Measurements from ENCODE around the gene LOXL3. TPM values are rescaled to one million over a fixed set of nuclear protein-coding genes. Genes with fewer than 3 reads are reported as not detected.

Gene LOXL3
- total RNA-seq, 1 experiment from 2014 or later: 5.8 TPM

DNA sequence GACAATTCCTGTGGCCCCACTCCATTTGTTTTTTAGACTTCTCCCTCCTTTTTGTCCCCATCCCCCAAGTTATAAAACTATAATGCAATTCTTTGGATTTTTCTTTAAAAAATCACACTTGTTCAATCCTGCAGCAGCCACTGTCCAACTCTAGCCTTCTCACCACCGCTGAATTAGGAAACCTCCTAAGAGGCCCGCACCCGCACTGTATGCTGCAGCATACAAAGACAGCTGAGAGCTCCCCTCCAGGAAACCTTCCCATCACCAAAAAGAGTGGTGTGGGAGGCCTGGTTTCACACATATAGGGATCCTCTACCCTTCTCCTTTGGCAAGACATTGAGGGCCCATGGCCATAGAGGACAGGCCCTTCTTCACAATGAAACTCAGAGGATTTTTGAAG, 49.2 kb downstream of the LOXL3 start:
- H3K9me2 ChIP-seq (replicated peaks; ENCODE audit: low read length): no peaks in the 10 kb centered on the region
- no peaks in the 10 kb centered on the region for H3F3A ChIP-seq (ENCODE audit: low read length, unreplicated experiment)
- no TSS peak for BruUV-seq (replicated peaks)
- peaks cover 7% of the 10 kb centered on the region for H3K36me3 ChIP-seq (ENCODE audit: low read depth, low read length)
- CTCF ChIA-PET: no interaction called here
- TF ChIP-seq EZH2 (IDR thresholded peaks at IDR 0.05; ENCODE audit: low read length, unreplicated experiment): no peak
- TF ChIP-seq EZH2phosphoT487 (IDR thresholded peaks at IDR 0.05; ENCODE audit: borderline replicate concordance, low read length): no peak
- TF ChIP-seq, protein P1, sequence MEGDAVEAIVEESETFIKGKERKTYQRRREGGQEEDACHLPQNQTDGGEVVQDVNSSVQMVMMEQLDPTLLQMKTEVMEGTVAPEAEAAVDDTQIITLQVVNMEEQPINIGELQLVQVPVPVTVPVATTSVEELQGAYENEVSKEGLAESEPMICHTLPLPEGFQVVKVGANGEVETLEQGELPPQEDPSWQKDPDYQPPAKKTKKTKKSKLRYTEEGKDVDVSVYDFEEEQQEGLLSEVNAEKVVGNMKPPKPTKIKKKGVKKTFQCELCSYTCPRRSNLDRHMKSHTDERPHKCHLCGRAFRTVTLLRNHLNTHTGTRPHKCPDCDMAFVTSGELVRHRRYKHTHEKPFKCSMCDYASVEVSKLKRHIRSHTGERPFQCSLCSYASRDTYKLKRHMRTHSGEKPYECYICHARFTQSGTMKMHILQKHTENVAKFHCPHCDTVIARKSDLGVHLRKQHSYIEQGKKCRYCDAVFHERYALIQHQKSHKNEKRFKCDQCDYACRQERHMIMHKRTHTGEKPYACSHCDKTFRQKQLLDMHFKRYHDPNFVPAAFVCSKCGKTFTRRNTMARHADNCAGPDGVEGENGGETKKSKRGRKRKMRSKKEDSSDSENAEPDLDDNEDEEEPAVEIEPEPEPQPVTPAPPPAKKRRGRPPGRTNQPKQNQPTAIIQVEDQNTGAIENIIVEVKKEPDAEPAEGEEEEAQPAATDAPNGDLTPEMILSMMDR (conservative IDR thresholded peaks at IDR 0.05; ENCODE audit: low read depth, low read length): no peak
- no peaks in the 10 kb centered on the region for H4K20me1 ChIP-seq (ENCODE audit: low read length)
- no peak overlapping the region; the same call in 1 of the 2 replicates for H3K4me2 ChIP-seq (ENCODE audit: low read length)
- ATAC-seq (no peak), DNase-seq (no peak)
- intact Hi-C loops (cut with micrococcal nuclease): no loop called here
- H3K27me3 ChIP-seq (ENCODE audit: low read length): no peaks in the 10 kb centered on the region
- H2AFZ ChIP-seq (ENCODE audit: low read length): no peak overlapping the region
- peaks cover 22% of the 10 kb centered on the region for H3K79me2 ChIP-seq (ENCODE audit: low read length)
- H3K9me3 ChIP-seq (ENCODE audit: low read length): no peaks in the 10 kb centered on the region
- H3K27ac ChIP-seq (ENCODE audit: low read length): no peak overlapping the region
- no peak overlapping the region for H3K9ac ChIP-seq (ENCODE audit: low read length)
- peaks cover 18% of the 10 kb centered on the region for H3K4me1 ChIP-seq (ENCODE audit: insufficient read depth, low read length)
- POLR2A ChIA-PET (ENCODE audit: unreplicated experiment): no interaction called here
- no peak overlapping the region for H3K4me3 ChIP-seq (ENCODE audit: low read length)

DNA sequence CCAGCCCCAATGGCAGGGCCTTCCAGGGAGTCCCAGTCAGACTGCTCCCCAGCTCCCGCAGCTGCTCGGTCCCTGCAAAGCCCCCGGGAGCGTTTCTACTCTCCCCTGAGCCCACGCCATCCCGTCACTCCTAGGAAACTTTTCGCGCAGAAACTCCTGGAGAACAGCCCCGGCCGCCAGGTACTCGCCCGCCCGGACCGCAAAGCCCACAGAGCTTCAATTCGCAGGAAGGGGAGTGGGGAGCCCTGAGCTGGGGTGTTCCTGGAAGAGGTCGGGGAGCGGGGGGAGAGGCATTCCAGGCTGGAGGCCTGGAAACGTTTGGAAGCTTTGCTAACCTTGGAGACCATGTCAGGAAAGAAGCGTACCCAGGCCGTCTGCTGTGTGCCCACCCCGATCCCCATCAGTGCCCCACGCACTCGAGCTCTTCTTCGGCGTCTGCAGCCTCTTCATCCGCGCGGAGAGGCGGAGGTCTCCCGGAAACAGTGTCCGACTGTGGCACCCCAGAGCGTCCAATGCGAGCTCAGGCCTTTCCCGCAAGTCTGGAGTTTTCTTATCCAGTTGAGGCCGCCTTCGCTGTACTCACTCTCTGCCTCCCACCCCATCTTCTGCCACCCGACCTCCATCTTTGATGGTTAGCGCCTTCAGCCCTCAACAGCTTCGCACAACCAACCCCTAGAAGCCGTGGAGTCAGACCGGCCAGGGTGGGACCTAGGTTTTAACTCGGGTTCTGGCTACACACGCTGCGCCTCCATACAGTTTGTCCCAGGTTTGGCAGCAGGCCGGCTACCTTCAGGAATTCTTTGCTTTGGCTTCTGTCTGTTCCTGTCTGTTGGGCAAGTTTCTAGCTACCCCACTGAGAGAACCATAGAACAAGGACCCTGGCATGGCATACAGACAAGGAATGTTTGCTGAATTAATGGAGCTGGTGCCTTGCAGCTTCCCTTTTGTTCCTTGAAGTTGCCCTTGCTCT, 50.0 kb downstream of the LOXL3 start:
- CTCF ChIA-PET: no interaction called here

More for the DNA sequence above, 50.0 kb downstream of the LOXL3 start:
- Histone ChIP-seq H3F3A (ENCODE audit: low read length, unreplicated experiment) (no peaks in the 10 kb centered on the region), H3K4me3 (ENCODE audit: low read length) (no peak overlapping the region), H3K36me3 (ENCODE audit: low read depth, low read length) (peaks cover 7% of the 10 kb centered on the region), H3K27ac (ENCODE audit: low read length) (no peak overlapping the region), H3K9ac (ENCODE audit: low read length) (no peak overlapping the region), H3K9me3 (ENCODE audit: low read length) (no peaks in the 10 kb centered on the region), H3K9me2 (replicated peaks; ENCODE audit: low read length) (no peaks in the 10 kb centered on the region), H3K4me1 (ENCODE audit: insufficient read depth, low read length) (peaks cover 24% of the 10 kb centered on the region), H3K27me3 (ENCODE audit: low read length) (no peaks in the 10 kb centered on the region), H4K20me1 (ENCODE audit: low read length) (no peaks in the 10 kb centered on the region), H3K79me2 (ENCODE audit: low read length) (peaks cover 22% of the 10 kb centered on the region), H3K4me2 (ENCODE audit: low read length) (no peak overlapping the region), H2AFZ (ENCODE audit: low read length) (no peak overlapping the region)
- POLR2A ChIA-PET (ENCODE audit: unreplicated experiment): no interaction called here
- TF ChIP-seq EZH2phosphoT487 (IDR thresholded peaks at IDR 0.05; ENCODE audit: borderline replicate concordance, low read length) (no peak), EZH2 (IDR thresholded peaks at IDR 0.05; ENCODE audit: low read length, unreplicated experiment) (no peak)
- TF ChIP-seq, protein P1 (conservative IDR thresholded peaks at IDR 0.05; ENCODE audit: low read depth, low read length): no peak
- DNase-seq (no peak), ATAC-seq (no peak)
- BruUV-seq (replicated peaks): no TSS peak
- intact Hi-C loops (cut with micrococcal nuclease): no loop called here

Measured in PC-3 (cell line).